Measurements from ENCODE around the gene SYTL1.

- TF ChIP-seq, protein P1, sequence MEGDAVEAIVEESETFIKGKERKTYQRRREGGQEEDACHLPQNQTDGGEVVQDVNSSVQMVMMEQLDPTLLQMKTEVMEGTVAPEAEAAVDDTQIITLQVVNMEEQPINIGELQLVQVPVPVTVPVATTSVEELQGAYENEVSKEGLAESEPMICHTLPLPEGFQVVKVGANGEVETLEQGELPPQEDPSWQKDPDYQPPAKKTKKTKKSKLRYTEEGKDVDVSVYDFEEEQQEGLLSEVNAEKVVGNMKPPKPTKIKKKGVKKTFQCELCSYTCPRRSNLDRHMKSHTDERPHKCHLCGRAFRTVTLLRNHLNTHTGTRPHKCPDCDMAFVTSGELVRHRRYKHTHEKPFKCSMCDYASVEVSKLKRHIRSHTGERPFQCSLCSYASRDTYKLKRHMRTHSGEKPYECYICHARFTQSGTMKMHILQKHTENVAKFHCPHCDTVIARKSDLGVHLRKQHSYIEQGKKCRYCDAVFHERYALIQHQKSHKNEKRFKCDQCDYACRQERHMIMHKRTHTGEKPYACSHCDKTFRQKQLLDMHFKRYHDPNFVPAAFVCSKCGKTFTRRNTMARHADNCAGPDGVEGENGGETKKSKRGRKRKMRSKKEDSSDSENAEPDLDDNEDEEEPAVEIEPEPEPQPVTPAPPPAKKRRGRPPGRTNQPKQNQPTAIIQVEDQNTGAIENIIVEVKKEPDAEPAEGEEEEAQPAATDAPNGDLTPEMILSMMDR (IDR thresholded peaks at IDR 0.05; ENCODE audit: insufficient read depth, low read length) = no peak
- TF ChIP-seq GABPA (IDR thresholded peaks at IDR 0.05; ENCODE audit: low read depth) (no peak), REST (IDR thresholded peaks at IDR 0.05; ENCODE audit: insufficient replicate concordance, low read depth) (no peak), POLR2AphosphoS5 (IDR thresholded peaks at IDR 0.05; ENCODE audit: low read depth) (no peak)
Measured at GRCh38 chr1:27338751-27339150, 3.1 kb upstream of the SYTL1 start.

Measured in HL-60 (cell line).